Activated CD4-positive, alpha-beta T cell treated with anti-CD3 and anti-CD28 coated beads for 1 hour (primary cell): ENCODE measurements around the gene RCSD1.

Experiments
- DNase-seq: peaks from one replicate; pipeline ENCODE4 v3.0.0-alpha.2; 2020

RCSD1 gene

DNA sequence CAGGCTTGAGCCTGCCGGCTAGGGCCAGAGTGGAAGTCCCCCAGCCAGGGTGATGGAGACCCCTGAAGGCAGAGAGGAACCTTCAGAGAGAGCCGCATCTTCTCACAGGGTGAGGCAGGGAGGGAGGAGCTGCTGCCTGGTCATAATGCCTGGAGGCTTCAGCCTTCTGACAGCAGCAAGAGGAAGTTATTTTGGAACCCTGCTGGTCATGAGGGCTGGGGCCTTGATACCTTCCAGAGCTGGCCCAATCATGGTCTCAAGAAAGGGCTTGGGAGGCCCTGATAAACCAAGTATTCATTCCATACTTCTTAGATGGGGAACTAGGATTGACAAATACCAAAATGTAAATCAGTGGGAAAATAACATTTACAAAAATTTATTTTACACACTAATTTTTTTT is 65.1 kb downstream of the RCSD1 start:
- no peak for DNase-seq

DNA sequence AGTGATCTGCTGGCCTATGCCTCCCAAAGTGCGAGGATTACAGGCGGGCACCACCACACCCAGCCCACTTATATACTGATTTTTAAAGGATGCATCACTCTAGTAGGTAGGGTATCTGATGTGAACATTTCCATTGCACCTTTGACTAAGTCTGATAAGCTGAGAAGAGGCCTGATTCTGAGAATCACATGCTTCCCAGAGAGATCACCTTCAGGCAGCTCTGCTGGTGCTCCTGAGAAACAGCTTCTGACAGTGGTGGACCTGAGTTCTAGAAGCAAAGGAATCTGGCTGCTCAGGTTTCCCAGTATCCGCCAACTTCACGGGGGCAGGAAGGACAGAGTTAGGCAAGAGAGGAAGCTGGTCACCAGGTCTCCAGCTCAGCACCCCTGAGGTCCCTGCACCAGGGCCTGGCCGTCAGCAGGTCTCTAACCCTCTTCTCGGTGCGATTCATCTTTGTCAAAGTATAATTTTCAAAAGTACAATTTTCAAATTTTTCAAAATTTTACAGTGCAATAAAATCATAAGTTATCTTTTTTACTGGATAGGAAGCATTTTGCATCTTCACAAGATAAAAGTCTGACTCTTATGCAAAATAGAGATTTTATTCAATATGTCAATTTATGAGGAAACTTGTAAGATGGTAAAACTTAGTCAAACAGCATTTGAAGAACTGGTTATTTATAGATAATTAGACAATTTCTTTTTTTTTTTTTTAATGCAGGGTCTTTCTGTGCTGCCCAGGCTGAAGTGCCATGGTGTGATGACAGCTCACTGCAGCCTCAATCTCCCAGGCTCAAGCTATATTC is 65.9 kb downstream of the RCSD1 start:
- DNase-seq, result no peak

DNA sequence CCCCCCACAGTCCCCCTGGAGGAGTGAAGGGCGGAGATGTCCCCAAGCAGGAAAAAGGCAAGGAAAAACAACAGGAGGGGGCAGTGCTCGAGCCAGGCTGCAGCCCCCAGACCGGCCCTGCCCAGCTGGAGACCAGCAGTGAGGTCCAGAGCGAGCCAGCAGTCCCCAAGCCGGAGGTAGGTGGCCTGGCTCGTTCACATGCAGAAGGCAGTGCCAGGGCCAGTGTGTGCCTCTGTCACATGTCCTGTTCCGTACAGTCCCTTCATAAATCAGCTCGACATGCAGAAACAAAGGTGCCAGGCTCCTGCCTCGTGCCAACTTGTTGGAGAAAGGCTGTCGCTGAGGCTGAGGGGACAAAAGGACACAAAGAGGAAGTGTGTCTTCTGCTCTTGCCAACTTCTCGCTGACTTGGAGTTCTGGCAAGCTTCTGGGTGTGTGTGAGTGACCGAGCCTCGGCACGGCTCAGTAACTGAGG is 67.7 kb downstream of the RCSD1 start:
- DNase-seq, result no peak

DNA sequence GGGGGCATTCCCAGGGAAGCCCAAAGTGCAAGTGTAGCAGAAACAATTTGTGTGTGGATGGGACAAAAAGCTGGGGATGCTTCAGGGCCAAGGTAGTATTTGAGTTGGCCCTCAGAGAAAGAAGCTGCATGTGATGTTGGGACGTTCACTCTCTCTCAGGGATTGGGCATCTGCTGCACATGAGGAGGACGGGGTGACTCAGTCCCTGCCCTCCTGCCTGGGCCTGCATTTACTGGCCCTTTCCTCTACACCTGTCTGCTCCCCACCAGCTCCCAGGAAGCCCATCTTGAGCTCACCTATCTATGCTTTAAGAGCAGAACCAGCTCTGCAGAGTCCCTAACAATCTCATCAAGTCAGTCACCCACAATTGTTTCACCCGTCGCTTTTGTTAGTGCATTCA is 68.3 kb downstream of the RCSD1 start:
- no peak for DNase-seq

DNA sequence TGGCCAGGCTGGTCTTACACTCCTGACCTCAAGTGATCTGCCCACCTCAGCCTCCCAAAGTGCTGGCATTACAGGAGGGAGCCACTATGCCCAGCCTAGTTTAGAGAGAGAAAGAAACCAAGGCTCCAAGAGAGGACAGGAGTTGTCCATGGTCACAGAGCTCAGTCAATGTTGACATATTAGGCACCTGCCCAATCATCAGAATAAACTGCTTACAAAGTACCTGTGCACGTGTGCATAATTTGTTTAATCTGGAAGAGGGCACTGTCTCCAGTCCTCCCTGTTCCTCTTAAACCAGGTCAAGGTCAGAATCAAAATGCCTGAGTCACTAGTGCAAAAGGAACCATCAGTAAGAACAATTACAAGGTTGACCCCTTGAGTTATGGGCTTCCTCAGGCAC is 71.5 kb downstream of the RCSD1 start:
- no peak for DNase-seq

DNA sequence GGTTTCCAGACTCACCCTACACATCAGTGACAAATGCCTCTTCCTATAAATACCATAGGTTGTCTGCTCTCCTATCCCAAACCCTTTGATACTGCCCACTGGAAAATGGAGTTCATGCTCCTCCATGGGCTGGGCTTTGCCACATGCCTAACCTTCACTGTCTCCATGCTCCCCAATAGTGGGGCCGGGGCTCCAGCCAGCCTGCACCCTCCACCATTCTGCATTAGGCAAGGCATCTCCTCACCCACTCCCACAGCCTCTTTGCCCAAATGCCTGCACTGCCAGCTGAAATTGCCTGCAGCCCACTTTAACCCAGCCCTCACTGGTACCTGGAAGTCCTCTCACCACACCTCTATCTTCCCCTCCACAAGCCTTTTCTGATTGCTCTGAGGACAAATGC is 73.5 kb downstream of the RCSD1 start:
- DNase-seq, result no peak

DNA sequence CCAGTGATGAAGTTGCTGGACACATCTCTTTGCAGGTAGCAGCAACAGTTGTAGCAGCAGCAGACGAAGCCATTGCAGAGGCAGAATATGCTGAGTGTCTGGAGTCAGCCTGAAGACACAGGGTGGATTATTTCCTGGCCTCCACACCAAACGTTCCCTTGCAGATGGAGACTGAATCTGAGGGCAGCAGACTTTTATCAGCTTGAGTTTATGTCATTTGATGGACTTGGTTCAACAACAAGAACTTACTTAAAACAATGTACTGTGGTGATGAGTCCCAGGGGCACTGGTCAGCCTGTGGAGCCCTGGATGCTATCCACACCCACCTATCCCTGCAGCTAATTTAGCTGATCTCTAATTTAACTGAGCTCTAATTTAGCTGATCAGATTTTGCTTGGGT is 74.7 kb downstream of the RCSD1 start:
- no peak for DNase-seq

DNA sequence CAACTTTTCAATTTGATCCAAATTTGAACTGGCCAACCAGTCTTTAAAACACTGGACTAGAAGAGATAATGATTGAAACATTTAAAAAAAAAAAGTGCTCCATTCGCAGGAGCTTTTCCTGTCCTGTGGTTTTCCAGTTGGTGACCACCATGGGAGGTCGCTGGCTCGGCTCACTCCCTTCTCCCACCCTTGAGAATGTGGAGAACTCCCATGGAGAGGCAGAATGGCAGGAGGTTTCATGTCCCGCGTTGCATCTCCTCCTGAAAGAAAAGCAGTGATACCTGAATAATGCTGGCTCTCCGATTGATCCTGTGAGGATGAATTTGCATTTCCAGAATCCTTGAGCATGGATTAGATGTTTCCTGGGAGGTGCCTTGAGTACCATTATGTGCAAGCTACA is 75.2 kb downstream of the RCSD1 start:
- no peak for DNase-seq

DNA sequence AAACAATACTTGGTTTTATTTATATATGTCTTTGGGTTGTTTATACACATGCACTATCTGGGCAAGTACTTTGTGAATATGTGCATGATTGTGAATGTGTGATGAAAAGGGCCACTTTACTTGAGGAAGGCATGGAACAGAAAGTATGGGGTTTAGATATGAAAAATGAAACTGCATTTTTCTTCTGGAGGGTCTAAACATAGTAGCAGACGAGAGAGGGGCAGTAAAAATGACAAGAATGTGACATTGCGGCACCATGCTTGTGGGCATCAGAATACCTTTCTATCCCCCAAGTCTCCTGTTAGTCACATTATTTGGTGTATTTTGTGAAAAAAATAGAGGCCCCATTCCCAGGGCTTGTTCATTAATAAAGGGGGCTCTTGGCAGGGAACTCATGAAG is 76.3 kb downstream of the RCSD1 start:
- DNase-seq, result no peak

DNA sequence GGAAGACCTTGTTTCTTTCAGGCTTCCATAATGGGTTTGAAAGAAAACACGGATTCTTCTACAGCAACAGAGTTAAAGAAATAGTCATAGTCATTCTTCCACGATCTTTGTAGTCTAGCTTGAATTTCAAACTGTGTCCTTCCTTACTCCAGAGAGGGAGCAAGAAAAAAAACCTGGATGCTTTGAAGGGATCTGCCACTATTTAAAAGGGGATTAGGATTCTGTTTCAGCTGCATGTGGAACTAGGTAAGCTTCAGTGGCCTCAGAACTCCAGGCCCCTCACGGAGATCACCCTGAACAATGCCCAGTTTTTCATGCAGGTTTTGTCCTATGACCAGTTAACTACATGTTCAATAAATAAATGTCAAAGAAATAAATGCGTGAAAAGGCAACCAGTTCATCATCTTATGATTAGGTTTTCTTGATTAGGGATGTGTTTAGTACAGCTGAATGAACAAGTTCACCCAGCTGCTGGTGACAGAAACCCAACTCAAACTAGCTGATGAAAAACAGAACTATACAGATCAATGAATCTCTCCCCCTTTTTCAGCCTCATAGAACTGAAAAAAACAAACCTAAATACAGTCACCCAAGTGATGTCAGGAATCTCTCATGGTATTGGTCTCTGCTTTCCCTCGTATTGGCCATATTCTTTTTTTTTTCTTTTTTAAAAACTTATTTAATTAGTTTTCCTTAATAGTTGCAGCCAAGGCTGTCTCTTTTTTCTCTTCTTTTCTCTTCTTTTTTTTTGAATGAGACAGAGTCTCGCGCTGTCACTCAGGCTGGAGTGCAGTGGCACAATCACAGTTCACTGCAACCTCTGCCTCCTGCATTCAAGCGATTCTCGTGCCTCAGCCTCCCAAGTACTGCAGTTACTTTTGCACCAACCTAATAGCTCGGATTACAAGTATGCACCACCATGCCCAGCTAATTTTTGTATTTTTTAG is 77.2 kb downstream of the RCSD1 start:
- DNase-seq, result no peak

DNA sequence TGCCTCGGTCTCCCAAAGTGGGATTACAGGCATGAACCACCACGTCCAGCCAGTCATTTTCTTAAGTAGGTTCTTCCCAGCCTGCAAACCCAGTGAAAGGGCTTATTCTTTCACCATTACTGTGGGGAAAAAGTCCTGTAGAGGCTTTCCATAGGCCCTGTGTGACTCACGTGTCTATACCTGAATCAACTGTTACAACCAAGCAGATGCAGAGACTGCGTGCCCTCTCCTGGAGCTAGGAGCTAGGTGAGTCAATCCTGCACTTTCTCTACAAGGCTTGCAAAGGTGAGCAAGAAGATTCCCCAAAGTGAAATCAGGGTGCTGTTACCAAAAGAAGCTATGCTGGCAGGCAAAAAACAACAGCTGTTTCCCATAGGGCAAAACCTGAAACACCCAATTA is 77.9 kb downstream of the RCSD1 start:
- no peak for DNase-seq

DNA sequence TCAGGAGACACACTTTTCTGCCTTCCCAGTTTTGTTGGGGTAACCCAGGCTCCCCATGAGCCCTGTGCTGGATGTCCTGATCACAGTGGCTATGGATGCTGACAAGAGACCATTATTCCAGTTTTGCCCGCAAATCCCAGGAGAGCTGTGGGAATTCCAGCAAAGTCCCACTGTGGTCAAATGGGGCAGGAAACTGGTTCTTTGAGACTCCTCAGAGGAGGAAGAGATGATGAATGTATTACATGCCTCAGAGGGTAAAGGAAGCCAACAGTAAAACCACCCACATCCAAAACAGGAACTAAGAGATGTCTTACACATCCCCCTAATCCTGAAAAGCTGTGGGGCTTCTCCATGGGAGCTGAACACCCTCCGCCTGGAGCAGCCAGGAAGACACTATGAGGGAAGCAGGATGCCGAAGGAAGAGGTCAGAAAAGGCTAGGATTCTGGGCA is 78.9 kb downstream of the RCSD1 start:
- DNase-seq, result no peak

DNA sequence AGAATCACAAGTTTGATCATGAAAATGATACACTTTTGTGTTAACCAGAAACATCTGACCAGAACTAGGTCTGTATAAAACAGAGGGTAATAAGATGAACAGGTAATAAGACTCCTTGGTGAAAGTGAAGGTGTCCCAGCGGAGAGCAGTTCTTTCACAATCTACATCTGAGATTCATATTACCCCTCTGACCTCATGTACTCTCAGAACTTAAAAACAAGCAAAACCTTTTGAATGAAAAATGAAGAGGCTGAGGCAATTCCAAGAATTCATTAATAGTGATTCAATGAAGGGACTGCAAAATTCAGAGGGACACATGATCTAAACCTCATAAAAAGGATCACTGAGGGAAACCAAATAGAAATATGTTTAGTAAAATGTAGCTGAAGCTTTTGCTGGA is 80.8 kb downstream of the RCSD1 start:
- DNase-seq, result no peak

DNA sequence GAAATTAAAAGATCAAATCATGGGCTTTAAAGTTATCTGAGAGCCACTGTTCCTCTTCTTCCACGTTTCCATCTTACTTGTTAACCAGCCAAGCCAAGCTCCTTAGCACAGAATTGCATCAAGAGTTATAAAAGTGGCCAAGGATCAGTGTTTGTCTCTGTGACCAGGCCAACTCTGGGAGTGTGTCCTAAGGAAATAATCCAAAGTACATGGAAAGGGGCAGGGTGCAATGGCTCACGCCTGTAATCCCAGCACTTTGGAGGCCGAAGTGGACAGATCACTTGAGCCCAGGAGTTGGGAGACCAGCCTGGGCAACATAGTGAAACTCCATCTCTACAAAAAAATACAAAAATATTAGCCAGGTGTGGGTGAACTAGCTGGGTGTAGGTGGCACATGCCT is 81.8 kb downstream of the RCSD1 start:
- DNase-seq, result no peak

DNA sequence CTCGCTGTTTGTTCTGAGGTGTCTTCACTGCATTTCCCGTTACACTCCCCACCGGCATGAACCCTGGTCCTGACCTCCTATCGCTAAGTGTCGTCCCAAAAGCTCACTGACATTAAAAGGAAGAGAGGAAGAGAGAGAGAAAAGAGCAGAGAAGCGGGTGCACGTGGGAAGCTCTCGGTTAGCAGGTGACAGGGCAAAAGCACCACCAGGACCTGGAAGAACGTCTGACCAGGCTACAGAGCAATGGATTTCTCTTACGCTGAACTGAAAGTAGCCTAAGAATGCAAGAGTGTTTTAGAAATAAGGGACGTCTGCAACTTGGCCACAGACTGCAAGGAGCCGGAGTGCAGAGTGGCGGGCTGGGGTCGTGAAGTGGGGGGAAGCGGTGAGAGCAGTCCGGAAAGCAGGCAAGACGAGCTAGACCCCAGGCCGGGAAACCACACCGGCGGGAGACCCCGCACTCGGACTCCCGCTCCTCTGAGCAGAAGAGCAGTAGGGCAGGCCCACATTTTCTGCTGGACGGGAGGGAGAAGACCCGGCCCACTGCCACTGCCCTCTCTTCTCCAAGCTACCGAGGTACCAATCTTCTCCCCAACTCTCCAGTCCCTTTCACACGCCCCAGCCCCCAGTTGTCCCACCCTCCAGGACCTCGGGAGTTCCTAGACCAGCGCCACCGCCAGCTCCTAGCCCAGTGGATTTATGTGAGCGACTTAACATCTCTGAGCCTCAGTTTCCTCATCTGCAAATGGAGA is 83.5 kb downstream of the RCSD1 start:
- DNase-seq, result no peak

DNA sequence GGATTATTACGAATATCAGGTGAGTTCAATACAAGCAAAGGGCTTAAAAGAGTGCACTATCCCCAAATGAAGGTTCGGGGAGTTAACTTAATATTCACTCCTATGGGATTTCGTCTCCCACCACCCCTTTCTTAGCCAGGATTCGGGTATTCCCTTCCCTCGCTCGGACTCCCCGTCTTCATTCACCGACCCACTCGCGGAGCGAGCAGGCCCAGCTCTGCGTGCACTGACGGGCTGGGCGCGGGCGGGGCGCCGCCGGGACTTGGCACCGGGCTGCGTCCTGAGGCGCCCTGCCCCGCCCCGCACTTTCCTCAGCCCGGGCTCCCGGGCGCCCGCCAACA is 84.0 kb downstream of the RCSD1 start:
- DNase-seq, result no peak

DNA sequence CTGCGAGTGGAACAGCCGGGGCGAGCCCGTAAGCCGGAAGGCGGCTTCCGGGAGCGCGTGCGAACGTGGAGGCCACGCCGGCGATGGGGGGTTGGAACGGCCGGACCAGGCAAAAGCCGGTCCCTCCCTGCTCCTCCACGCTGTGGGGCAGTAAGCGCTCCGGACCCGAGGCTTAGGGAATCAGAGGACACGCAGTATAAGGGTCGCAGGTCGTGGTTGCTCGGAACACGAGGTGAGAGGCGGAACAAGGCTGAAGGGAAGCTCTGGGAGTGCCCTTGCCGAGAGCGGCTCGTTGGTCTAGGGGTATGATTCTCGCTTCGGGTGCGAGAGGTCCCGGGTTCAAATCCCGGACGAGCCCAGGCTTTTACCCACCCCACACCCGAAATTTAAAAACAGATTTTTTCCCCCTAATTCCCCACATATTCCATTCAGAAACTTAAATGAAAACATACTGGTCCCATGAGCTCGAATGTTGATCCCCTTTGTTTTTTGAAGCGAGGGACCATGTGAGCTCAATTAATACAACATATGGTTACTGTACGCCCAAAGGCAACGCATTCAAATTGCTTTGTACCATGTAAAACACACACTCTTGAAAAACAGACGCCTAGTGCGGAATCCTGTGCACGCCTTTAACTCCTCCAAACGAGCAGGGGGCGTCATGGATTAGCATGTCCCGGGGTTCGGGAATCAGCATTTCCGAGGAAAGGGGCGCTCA is 84.6 kb downstream of the RCSD1 start:
- DNase-seq, result peak; percentile 87

DNA sequence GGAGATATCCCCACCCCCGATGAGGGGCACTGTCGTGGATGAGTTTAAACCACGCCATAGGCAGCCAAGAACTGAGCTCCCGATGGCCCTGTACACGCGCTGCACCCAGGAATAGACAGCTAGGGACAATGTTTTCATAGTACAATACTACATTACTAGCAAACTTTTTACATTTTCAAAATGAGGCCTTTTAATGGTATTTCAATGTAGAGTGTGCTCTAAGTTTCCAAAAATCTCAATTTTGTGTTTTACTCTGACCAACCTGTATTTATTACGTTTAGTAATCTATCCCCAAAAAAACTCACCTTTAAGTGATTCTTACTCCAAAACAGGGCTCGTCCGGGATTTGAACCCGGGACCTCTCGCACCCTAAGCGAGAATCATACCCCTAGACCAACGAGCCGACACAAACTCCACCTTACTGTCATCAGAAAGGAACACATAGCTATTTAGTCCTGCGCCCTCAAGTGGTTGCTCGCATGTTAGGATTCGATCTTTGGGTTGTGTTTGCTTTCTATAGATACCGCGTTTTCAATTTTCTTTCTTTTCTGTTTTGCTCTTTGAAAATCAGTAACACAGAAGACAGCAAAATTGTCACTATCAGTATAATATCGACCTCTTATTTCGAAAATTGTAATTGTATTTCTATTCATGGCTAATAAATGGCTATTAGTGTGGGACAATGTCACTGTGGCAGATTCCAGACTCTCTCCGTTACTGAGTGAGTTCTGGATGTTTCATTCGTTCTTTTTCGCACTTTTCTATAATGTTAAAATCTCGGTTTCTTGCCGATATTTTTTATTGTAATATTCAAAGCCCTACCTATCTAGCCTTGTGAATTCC is 85.3 kb downstream of the RCSD1 start:
- peak; percentile 77 for DNase-seq

DNA sequence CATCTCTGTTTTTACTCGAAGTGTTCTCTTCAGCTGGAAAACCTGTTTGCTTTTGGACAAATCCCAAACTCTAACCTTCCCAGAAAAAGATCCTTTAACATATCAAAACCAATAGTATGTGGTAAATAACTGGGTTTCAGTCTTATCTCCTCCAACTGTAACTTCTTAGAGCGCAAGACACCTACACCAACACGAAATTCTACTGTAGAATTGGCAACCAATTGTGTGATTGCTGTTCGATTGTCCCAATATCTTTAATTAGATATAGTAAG is 85.9 kb downstream of the RCSD1 start:
- no peak for DNase-seq

DNA sequence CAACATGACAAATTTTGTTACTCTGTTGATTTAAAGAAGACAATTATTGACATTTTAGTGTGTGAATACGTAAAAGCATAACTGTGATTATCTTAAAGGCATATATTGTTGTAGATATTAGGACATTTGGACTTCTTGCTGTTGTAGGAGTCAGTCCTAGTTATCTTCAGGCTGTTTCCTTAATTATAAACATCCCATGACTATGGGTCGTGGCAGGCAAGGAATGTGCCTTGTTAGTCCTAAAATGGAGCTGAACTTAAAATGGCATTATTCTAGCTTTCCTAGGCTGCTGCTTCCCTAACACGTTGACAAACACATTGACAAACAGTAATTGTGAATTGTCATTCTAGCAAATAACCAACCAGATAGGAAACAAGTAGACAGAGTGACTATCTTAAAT is 87.3 kb downstream of the RCSD1 start:
- DNase-seq, result no peak

DNA sequence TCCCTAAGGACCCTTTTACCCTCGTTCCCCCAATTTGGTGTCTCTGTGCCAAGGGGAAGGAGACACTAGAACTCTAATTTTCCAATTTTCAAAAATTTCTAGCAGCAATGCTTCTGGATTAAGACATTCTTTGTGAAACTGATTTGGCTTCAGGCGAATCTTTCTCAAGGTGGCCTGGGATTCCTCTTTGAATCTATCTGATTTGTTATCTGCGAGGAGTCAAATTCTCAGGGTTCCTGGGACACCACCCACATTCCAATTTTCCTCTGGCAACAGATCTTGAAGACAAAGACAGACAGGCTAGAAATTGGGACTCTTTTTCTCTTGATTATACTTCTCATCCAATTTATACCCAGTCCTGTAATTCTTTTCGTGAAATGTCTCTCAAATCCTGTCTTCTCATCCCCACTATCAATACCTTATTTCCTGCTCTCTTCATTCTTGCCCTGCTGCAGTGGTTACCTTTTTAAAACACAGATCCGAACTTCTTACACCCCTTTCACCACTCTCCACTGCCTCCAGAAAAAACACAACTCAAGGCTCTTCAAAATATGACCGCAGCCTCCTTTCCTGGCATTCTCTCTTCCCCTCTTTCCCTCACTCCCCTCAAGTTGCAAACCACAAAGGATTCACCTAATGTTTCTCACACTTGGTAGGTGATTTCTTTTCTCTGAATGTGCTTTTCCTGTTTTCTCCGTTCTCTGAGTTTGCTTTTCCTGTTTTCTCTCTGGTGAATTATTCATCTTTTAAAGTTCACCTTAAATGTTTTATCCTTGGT is 89.1 kb downstream of the RCSD1 start:
- no peak for DNase-seq
